ENCODE results near the gene MYO1E.
"Not testable (repeated sequence)": the region's sequence is repeated elsewhere in the genome, so short reads cannot be mapped to it uniquely, and the experiment has no call there.

Gene MYO1E

DNA sequence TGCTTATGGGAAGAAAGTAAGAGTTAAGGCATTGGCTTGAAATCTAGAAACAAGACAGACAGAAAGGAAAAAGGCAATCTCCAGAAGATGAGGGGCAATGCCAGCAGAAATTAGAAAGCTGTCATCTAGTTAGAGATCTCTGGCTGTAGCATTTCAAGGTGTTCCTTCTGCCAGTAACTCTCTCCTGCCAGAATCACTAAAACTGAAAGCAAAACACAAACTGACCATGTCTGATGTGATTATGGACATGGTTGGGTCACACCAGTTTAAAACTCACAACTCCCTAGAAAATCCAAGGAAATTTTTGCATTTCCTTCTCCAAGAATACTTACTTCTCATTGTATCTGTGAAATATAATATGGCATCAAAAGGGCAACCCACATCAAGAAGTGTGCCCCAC lies 83.1 kb downstream of the MYO1E start:
- DNase-seq = no peak

DNA sequence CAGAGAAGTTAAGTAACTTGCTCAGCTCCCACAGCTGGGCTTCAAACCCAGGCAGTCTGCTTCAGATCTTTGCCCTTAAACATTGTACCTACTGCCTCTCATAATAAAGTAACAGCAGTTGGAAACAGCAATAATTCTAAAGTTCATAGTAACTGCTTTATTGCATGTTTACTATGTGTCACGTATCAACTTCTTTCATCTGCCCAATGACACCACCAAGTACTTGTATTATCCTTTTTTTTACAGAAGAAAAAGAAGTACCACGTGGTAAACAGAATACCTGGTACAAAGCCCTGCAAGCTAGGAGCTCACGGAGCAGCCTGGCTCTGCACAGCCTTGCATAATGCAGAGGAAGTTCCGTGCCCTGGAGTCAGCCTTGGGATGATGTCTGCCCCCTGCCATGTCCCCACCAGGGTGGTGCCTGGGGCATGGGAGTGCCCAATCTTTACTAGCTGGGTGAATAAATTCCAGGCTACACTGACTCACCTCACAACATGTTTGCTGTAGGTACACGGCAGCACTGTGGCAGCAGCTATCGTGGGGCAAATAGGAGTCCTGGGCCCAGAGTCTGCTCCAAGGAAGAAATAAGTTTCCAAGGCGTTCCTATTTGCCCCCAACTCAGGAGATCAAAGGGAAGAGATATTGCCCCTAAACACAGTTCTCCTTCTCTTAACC lies 88.8 kb downstream of the MYO1E start:
- DNase-seq = no peak

GRCh38 chr15:59282515-59283337 lies 89.9 kb downstream of the MYO1E start:
- no peak for DNase-seq

DNA sequence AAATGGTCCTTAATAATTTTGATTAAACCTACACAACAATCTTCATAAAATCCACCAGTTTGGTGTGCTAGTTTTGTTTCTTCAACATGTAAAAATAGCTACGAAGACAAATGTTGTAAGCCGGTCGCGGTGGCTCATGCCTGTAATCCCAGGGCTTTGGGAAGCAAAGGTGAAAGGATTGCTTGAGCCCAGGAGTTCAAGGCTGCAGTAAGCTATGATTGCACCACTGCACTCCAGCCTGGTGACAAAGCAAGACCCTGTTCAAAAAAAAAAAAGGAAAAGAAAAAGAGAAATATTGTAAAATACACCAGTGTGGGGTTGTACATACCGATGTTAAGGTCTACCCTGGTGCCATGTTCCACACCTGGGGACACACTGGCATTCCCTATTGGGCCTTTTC lies 91.0 kb downstream of the MYO1E start:
- DNase-seq = no peak

DNA sequence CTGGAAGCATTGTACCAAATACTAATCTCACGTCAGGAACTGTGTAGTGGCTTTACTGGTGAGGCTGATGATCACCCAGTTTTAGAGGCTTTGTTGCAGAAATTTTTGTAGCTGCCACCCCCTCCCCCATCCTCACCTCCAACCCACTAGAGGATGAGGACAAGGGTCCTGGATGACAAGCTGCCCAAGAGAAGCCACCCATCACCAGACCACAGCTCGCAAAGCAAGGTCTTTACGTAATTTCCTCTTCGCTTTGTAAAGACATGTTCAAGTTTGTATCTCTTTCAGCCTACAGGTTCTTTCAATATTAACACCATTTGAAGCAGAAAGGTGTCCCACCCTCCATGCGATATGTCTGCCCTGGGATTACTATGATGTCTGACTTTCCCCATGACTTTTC lies 91.8 kb downstream of the MYO1E start:
- DNase-seq = no peak

DNA sequence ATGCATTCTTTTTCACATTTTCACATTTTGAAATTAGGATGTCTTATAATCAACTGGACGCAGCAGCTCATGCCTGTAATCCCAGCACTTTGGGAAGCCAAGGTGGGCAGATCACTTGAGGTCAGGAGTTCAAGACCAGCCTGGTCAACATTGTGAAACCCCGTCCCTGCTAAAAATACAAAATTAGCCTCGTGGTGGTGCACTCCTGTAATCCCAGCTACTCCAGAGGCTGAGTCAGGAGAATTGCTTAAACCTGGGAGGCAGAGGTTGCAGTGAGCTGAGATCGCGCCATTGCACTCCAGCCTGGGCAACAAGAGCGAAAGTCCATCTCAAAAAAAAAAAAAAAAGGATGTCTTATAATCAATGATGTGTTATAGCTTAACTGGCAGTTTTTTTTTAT lies 92.4 kb downstream of the MYO1E start:
- DNase-seq = not testable (repeated sequence)

GRCh38 chr15:59279023-59279422 lies 93.6 kb downstream of the MYO1E start:
- no peak for DNase-seq

- no peak for DNase-seq
These were observed 94.6 kb downstream of the MYO1E start for GRCh38 chr15:59278120-59278519.

GRCh38 chr15:59276225-59277178 lies 96.2 kb downstream of the MYO1E start:
- DNase-seq = no peak

- no peak for DNase-seq
These were observed 98.3 kb downstream of the MYO1E start for GRCh38 chr15:59274126-59274970.

DNA sequence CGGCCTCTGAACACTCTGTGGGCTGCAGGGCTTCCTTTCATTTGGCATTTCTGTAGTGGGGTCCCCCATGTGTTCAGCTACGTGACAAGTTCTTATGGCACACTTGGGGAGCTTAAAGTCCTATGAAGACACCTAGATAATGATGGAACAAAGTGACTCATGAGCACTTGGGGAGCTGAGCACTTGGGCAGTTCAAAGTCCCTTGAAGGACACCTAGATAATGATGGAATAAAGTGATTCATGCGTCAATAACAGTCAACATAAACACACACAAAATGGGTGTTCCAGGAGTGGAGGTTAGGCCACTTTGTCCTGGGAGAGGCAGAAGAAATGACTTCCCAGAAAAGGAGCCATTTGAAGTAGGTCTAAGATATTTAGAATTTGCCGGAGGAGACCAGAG lies 99.4 kb downstream of the MYO1E start:
- DNase-seq = no peak

GRCh38 chr15:59271595-59272201 lies 101.0 kb downstream of the MYO1E start:
- no peak for DNase-seq

- DNase-seq = no peak
These were observed 103.7 kb downstream of the MYO1E start for GRCh38 chr15:59268852-59269407.

GRCh38 chr15:59268168-59268851 lies 104.4 kb downstream of the MYO1E start:
- no peak for DNase-seq

GRCh38 chr15:59266028-59266427 lies 106.6 kb downstream of the MYO1E start:
- no peak for DNase-seq

DNA sequence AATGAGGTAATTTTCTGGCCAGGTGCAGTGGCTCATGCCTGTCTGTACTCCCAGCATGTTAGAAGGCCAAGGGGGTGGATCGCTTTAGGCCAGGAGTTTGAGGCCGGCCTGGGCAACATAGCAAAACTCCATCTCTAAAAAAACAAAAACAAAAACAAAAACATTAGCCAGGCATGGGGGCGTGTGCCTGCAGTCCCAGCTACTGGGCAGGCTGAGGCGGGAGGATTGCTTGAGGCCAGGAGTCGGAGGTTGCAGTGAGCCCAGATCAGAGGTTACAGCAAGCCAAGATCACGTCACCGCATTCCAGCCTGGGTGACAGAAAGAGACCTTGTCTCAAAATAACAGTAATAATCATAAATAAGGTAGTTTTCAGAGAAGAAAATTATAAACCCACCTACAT lies 110.4 kb downstream of the MYO1E start:
- DNase-seq = no peak

DNA sequence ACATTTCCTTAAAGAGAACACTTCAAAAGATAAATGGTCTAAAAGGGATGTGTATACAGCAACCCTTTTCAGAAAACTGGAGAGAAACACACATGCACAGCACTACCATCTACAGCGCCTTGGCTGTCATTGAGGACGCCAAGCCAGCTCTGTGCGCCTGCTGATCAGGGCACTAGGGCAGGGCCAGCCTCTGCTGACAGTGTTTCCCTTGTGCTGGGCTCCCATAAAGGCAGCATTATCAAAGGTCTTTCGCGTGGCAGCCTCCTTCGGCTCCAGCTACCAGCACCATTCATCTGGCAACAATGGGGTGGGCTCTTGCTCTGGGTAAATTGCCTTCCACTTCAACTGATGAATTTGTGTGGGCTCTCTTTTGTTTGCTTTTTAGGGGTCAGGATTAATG lies 112.6 kb downstream of the MYO1E start:
- peak; percentile 90 for DNase-seq

GRCh38 chr15:59259137-59259943 lies 113.3 kb downstream of the MYO1E start:
- DNase-seq = no peak

DNA sequence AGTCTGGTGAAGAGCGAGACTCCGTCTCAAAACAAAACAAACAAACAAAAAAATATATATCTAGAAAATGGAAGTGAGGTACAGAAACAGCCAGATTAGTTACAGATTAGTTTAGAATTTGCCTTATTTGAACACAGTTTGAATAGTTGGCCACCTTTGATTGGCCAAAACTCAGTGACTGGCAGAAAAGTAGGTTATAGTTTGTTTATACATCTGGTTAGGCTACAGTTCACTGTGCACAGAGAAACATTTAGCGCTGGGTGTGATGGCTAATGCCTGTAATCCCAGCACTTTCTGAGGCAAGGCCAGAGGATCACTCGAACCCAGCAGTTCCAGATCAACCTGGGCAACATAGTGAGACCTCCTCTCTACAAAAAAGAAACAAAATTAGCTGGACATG lies 114.4 kb downstream of the MYO1E start:
- DNase-seq = no peak

- DNase-seq = no peak
These were observed 115.5 kb downstream of the MYO1E start for GRCh38 chr15:59257140-59257539.

All from NCI-H2227 treated with DMSO at 0.1 percent for 48 hours (cell line).